Caco-2 (cell line): ENCODE results near the gene ZNF439. TPM values are rescaled to one million over a fixed set of nuclear protein-coding genes. Genes with fewer than 3 reads are reported as not detected.
"Not testable (repeated sequence)": the region's sequence is repeated elsewhere in the genome, so short reads cannot be mapped to it uniquely, and the experiment has no call there.

ENCODE experiments used
- BruUV-seq: library from RNA; stranded (reverse); fragments of 400-500 nt; replicated peaks from 2 replicates; lab custom pipeline; 2021; lab: Mats Ljungman, UMichigan
- CTCF ChIA-PET: fragments of 300-600 bp; sonication (Branson Sonifier 250); formaldehyde crosslinking; loops from one replicate; lab custom pipeline; 2022; ENCODE audit warnings: antibody characterized with exemption; lab: Charles Lee
- POLR2A ChIA-PET: fragments of 300-600 bp; sonication (Branson Sonifier 250); formaldehyde crosslinking; loops from one replicate; lab custom pipeline; 2022; ENCODE audit warnings: antibody characterized with exemption; lab: Charles Lee
- DNase-seq, 2 experiments: peaks; one replicate each; pipeline versions ENCODE4 v3.0.0 to v3.0.0-alpha.2; 2020 to 2022
- H3K27me3 ChIP-seq: replicated peaks from 2 replicates; pipeline ENCODE4 v1.6.0; 2011; ENCODE audit warnings: low read length; ENCODE audit not compliant: control insufficient read depth, insufficient read depth
- H3K36me3 ChIP-seq: 2 replicates; pipeline ENCODE4 v1.5.1; 2011; ENCODE audit warnings: low read length; ENCODE audit not compliant: control insufficient read depth, insufficient read depth
- H3K4me1 ChIP-seq: fragments of 250-450 bp; sonication (Bioruptor Pico); 2 replicates; pipeline ENCODE4 v1.5.1; 2020; ENCODE audit warnings: mild to moderate bottlenecking
- H3K4me3 ChIP-seq: 2 replicates; pipeline ENCODE4 v1.5.1; 2011; ENCODE audit warnings: low read depth, mild to moderate bottlenecking, control low read depth, low read length
- H3K9me3 ChIP-seq: fragments of 250-450 bp; sonication (Bioruptor Pico); 2 replicates; pipeline ENCODE4 v1.5.1; 2020; ENCODE audit warnings: mild to moderate bottlenecking, moderate library complexity
- H3K27ac Mint-ChIP-seq: one replicate; pipeline ENCODE4 v1.8.0; 2022; ENCODE audit warnings: mixed read lengths; ENCODE audit not compliant: unreplicated experiment
- H3K27me3 Mint-ChIP-seq: one replicate; pipeline ENCODE4 v1.8.0; 2022; ENCODE audit warnings: mixed read lengths; ENCODE audit not compliant: insufficient read depth, unreplicated experiment
- H3K36me3 Mint-ChIP-seq: one replicate; pipeline ENCODE4 v1.8.0; 2022; ENCODE audit warnings: mild to moderate bottlenecking, mixed read lengths; ENCODE audit not compliant: insufficient read depth, unreplicated experiment
- H3K4me1 Mint-ChIP-seq: one replicate; pipeline ENCODE4 v1.8.0; 2022; ENCODE audit warnings: low read depth, mixed read lengths; ENCODE audit not compliant: unreplicated experiment
- H3K4me3 Mint-ChIP-seq: one replicate; pipeline ENCODE4 v1.8.0; 2022; ENCODE audit warnings: mild to moderate bottlenecking, moderate library complexity, mixed read lengths; ENCODE audit not compliant: unreplicated experiment
- H3K9me3 Mint-ChIP-seq: one replicate; pipeline ENCODE4 v1.8.0; 2022; ENCODE audit warnings: mixed read lengths; ENCODE audit not compliant: unreplicated experiment
- CTCF ChIP-seq, 2 experiments: fragments of 200-600 bp in 1 of 2; IDR thresholded peaks; 1 replicate in 1 of 2; 2 replicates in 1 of 2; pipeline versions ENCODE4 v1.5.1 to v1.8.0; 2011 to 2022; ENCODE audit warnings: antibody characterized with exemption in 1 of 2, control low read depth in 1 of 2, inconsistent platforms in 1 of 2, low read depth in 1 of 2, low read length in 1 of 2, mild to moderate bottlenecking in 1 of 2, moderate library complexity in 1 of 2; ENCODE audit not compliant: insufficient read depth in 1 of 2, severe bottlenecking in 1 of 2, unreplicated experiment in 1 of 2
- intact Hi-C: fragments of 100-400 bp; cut with micrococcal nuclease; formaldehyde crosslinking; loops from one replicate; pipeline ENCODE4 v1.10.0; 2022; ENCODE audit not compliant: unreplicated experiment
- total RNA-seq: library from RNA; stranded (reverse); gene quantifications from 2 replicates; pipeline ENCODE4 v1.2.3, GENCODE V29; 2022

Gene ZNF439
- total RNA-seq, 1 experiment from 2014 or later: 3.1 TPM

- TF ChIP-seq CTCF (IDR thresholded peaks at IDR 0.05; ENCODE audit: insufficient read depth in 1 of 2, low read depth in 1 of 2, low read length in 1 of 2, severe bottlenecking in 1 of 2, unreplicated experiment in 1 of 2): no peak
- Histone ChIP-seq H3K4me3 (no peak overlapping the region), H3K36me3 (no peaks in the 10 kb centered on the region), H3K4me1 (no peaks in the 10 kb centered on the region), H3K9me3 (no peaks in the 10 kb centered on the region), H3K27me3 (no peaks in the 10 kb centered on the region)
- Mint-ChIP-seq H3K36me3 (peaks cover 34% of the 10 kb centered on the region), H3K27ac (no peak overlapping the region), H3K27me3 (no peaks in the 10 kb centered on the region), H3K4me1 (no peaks in the 10 kb centered on the region), H3K4me3 (no peak overlapping the region), H3K9me3 (peaks cover 21% of the 10 kb centered on the region)
- intact Hi-C loops: no loop called here
- CTCF ChIA-PET: no interaction called here
- POLR2A ChIA-PET: no interaction called here
- DNase-seq: no peak
- no TSS peak for BruUV-seq
Observed at GRCh38 chr19:11894851-11895250, 46.3 kb downstream of the ZNF439 start.

GRCh38 chr19:11902228-11902627 lies 53.7 kb downstream of the ZNF439 start:
- CTCF ChIA-PET: no interaction called here
- intact Hi-C loops: no loop called here
- no peak for DNase-seq
- H3K4me3 Mint-ChIP-seq: no peak overlapping the region
- H3K9me3 Mint-ChIP-seq: peaks cover 9% of the 10 kb centered on the region
- H3K4me1 Mint-ChIP-seq: no peaks in the 10 kb centered on the region
- H3K27me3 ChIP-seq: no peaks in the 10 kb centered on the region
- H3K4me1 ChIP-seq: no peaks in the 10 kb centered on the region
- H3K4me3 ChIP-seq: no peak overlapping the region
- peaks cover 5% of the 10 kb centered on the region for H3K36me3 ChIP-seq
- no TSS peak for BruUV-seq
- H3K27ac Mint-ChIP-seq: no peak overlapping the region
- peaks cover 7% of the 10 kb centered on the region; the same call in 1 of the 2 replicates for H3K9me3 ChIP-seq
- H3K36me3 Mint-ChIP-seq: peaks cover 36% of the 10 kb centered on the region
- POLR2A ChIA-PET: no interaction called here
- H3K27me3 Mint-ChIP-seq: no peaks in the 10 kb centered on the region
- TF ChIP-seq CTCF (IDR thresholded peaks at IDR 0.05; ENCODE audit: insufficient read depth in 1 of 2, low read depth in 1 of 2, low read length in 1 of 2, severe bottlenecking in 1 of 2, unreplicated experiment in 1 of 2): no peak

- no peak for DNase-seq
- no peak overlapping the region for H3K4me3 Mint-ChIP-seq
- Histone ChIP-seq H3K9me3 (peaks cover 10% of the 10 kb centered on the region; the same call in 1 of the 2 replicates), H3K4me3 (no peak overlapping the region), H3K27me3 (no peaks in the 10 kb centered on the region), H3K4me1 (no peaks in the 10 kb centered on the region), H3K36me3 (peaks cover 5% of the 10 kb centered on the region)
- H3K9me3 Mint-ChIP-seq: peaks cover 21% of the 10 kb centered on the region
- H3K27me3 Mint-ChIP-seq: no peaks in the 10 kb centered on the region
- ChIA-PET CTCF (no interaction called here), POLR2A (no interaction called here)
- peaks cover 36% of the 10 kb centered on the region for H3K36me3 Mint-ChIP-seq
- no TSS peak for BruUV-seq
- no peak overlapping the region for H3K27ac Mint-ChIP-seq
- intact Hi-C loops: no loop called here
- no peak for TF ChIP-seq CTCF (IDR thresholded peaks at IDR 0.05; ENCODE audit: insufficient read depth in 1 of 2, low read depth in 1 of 2, low read length in 1 of 2, severe bottlenecking in 1 of 2, unreplicated experiment in 1 of 2)
- no peaks in the 10 kb centered on the region for H3K4me1 Mint-ChIP-seq
Observed at GRCh38 chr19:11905928-11906327, 57.4 kb downstream of the ZNF439 start.

GRCh38 chr19:11911937-11912336 lies 63.4 kb downstream of the ZNF439 start:
- H3K36me3 ChIP-seq, BruUV-seq, H3K27me3 ChIP-seq, H3K4me3 ChIP-seq, H3K27ac Mint-ChIP-seq, H3K27me3 Mint-ChIP-seq, H3K4me1 Mint-ChIP-seq, DNase-seq, H3K4me1 ChIP-seq, POLR2A ChIA-PET, H3K9me3 ChIP-seq, CTCF ChIA-PET, H3K4me3 Mint-ChIP-seq, H3K36me3 Mint-ChIP-seq, intact Hi-C loops: not testable (repeated sequence)
- H3K9me3 Mint-ChIP-seq: peaks cover 15% of the 10 kb centered on the region

GRCh38 chr19:11914417-11915051 lies 66.0 kb downstream of the ZNF439 start:
- H3K4me1 Mint-ChIP-seq, H3K4me3 ChIP-seq, H3K4me1 ChIP-seq, DNase-seq, H3K9me3 Mint-ChIP-seq, intact Hi-C loops, H3K36me3 Mint-ChIP-seq, H3K4me3 Mint-ChIP-seq, POLR2A ChIA-PET, H3K36me3 ChIP-seq, H3K27me3 Mint-ChIP-seq, H3K27me3 ChIP-seq, CTCF ChIA-PET, BruUV-seq, H3K27ac Mint-ChIP-seq, H3K9me3 ChIP-seq: not testable (repeated sequence)
